ENCODE measurements around the gene HLA-DPB1.
A peak's percentile ranks its signal among the peaks of the same experiment; 100 is the strongest.

Gene HLA-DPB1

GRCh38 chr6:33066917-33067521, 8.8 kb upstream of the HLA-DPB1 start:
- TF ChIP-seq CTCF (IDR thresholded peaks at IDR 0.05) = no peak
- H3K27ac Mint-ChIP-seq = peak overlapping the region; percentile 3
- H3K4me3 Mint-ChIP-seq = no peak overlapping the region
- no peak for DNase-seq
- peaks cover 22% of the 10 kb centered on the region for H3K9me3 Mint-ChIP-seq
- no peaks in the 10 kb centered on the region for H3K36me3 Mint-ChIP-seq (ENCODE audit: low read depth)
- H3K27me3 Mint-ChIP-seq (ENCODE audit: low read depth, poor library complexity) = peaks cover 7% of the 10 kb centered on the region
- H3K4me1 Mint-ChIP-seq = no peaks in the 10 kb centered on the region

- Mint-ChIP-seq H3K4me3 (no peak overlapping the region), H3K9me3 (peaks cover 10% of the 10 kb centered on the region), H3K27me3 (ENCODE audit: low read depth, poor library complexity) (peaks cover 13% of the 10 kb centered on the region), H3K27ac (no peak overlapping the region), H3K4me1 (peaks cover 7% of the 10 kb centered on the region), H3K36me3 (ENCODE audit: low read depth) (no peaks in the 10 kb centered on the region)
- TF ChIP-seq CTCF (IDR thresholded peaks at IDR 0.05) = no peak
- no peak for DNase-seq
Observed at GRCh38 chr6:33069021-33069738, 6.6 kb upstream of the HLA-DPB1 start.

- H3K4me3 Mint-ChIP-seq = no peak overlapping the region
- H3K27me3 Mint-ChIP-seq (ENCODE audit: low read depth, poor library complexity) = peaks cover 20% of the 10 kb centered on the region
- H3K4me1 Mint-ChIP-seq = peaks cover 7% of the 10 kb centered on the region
- no peaks in the 10 kb centered on the region for H3K36me3 Mint-ChIP-seq (ENCODE audit: low read depth)
- no peak for DNase-seq
- TF ChIP-seq CTCF (IDR thresholded peaks at IDR 0.05) = no peak
- peaks cover 9% of the 10 kb centered on the region for H3K9me3 Mint-ChIP-seq
- no peak overlapping the region for H3K27ac Mint-ChIP-seq
Observed at GRCh38 chr6:33070909-33071308, 4.9 kb upstream of the HLA-DPB1 start.

GRCh38 chr6:33071569-33071968, 4.2 kb upstream of the HLA-DPB1 start:
- Mint-ChIP-seq H3K9me3 (peaks cover 3% of the 10 kb centered on the region), H3K4me3 (no peak overlapping the region), H3K4me1 (peaks cover 7% of the 10 kb centered on the region), H3K27ac (no peak overlapping the region), H3K36me3 (ENCODE audit: low read depth) (no peaks in the 10 kb centered on the region), H3K27me3 (ENCODE audit: low read depth, poor library complexity) (peaks cover 27% of the 10 kb centered on the region)
- no peak for DNase-seq
- no peak for TF ChIP-seq CTCF (IDR thresholded peaks at IDR 0.05)

- no peak overlapping the region for H3K4me3 Mint-ChIP-seq
- no peaks in the 10 kb centered on the region for H3K9me3 Mint-ChIP-seq
- H3K4me1 Mint-ChIP-seq = peaks cover 7% of the 10 kb centered on the region
- DNase-seq = no peak
- no peaks in the 10 kb centered on the region for H3K36me3 Mint-ChIP-seq (ENCODE audit: low read depth)
- peaks cover 30% of the 10 kb centered on the region for H3K27me3 Mint-ChIP-seq (ENCODE audit: low read depth, poor library complexity)
- no peak for TF ChIP-seq CTCF (IDR thresholded peaks at IDR 0.05)
- no peak overlapping the region for H3K27ac Mint-ChIP-seq
Observed at GRCh38 chr6:33072508-33073100, 3.2 kb upstream of the HLA-DPB1 start.
